NCI-H2171 treated with DMSO at 0.1 percent for 48 hours (cell line): ENCODE data around the gene CASP6.
"Not testable (repeated sequence)": the region's sequence is repeated elsewhere in the genome, so short reads cannot be mapped to it uniquely, and the experiment has no call there.

Experiments
- DNase-seq: peaks from one replicate; lab custom pipeline; 2025; lab: John Stamatoyannopoulos, UW

CASP6 gene

GRCh38 chr4:109719604-109720003 is 16.4 kb upstream of the CASP6 start:
- no peak for DNase-seq

GRCh38 chr4:109718759-109719158 is 15.5 kb upstream of the CASP6 start:
- DNase-seq, result no peak

GRCh38 chr4:109713500-109713899 is 10.3 kb upstream of the CASP6 start:
- DNase-seq, result no peak

- no peak for DNase-seq
Measured at GRCh38 chr4:109708990-109709389, 5.7 kb upstream of the CASP6 start.

GRCh38 chr4:109708435-109708834 is 5.2 kb upstream of the CASP6 start:
- no peak for DNase-seq

GRCh38 chr4:109703664-109704361 is 568 bp upstream of the CASP6 start:
- DNase-seq, result no peak

GRCh38 chr4:109701566-109702410 is 1.5 kb downstream of the CASP6 start:
- no peak for DNase-seq

GRCh38 chr4:109699553-109700225 is 3.6 kb downstream of the CASP6 start:
- no peak for DNase-seq

GRCh38 chr4:109698656-109699055 is 4.6 kb downstream of the CASP6 start:
- DNase-seq, result no peak

- no peak for DNase-seq
Measured at GRCh38 chr4:109691411-109691920, 11.8 kb downstream of the CASP6 start.

GRCh38 chr4:109690690-109691410 is 12.4 kb downstream of the CASP6 start:
- DNase-seq, result no peak

- no peak for DNase-seq
Measured at GRCh38 chr4:109684727-109685126, 18.5 kb downstream of the CASP6 start.

GRCh38 chr4:109683621-109684253 is 19.5 kb downstream of the CASP6 start:
- no peak for DNase-seq

- DNase-seq, result no peak
Measured at GRCh38 chr4:109682875-109683274, 20.4 kb downstream of the CASP6 start.

GRCh38 chr4:109678925-109679324 is 24.3 kb downstream of the CASP6 start:
- not testable (repeated sequence) for DNase-seq

- DNase-seq, result not testable (repeated sequence)
Measured at GRCh38 chr4:109678472-109678871, 24.8 kb downstream of the CASP6 start.

GRCh38 chr4:109676886-109677285 is 26.4 kb downstream of the CASP6 start:
- DNase-seq, result no peak

GRCh38 chr4:109675843-109676242 is 27.4 kb downstream of the CASP6 start:
- no peak for DNase-seq

GRCh38 chr4:109675181-109675580 is 28.1 kb downstream of the CASP6 start:
- DNase-seq, result no peak

- DNase-seq, result no peak
Measured at GRCh38 chr4:109673303-109673702, 29.9 kb downstream of the CASP6 start.

GRCh38 chr4:109672169-109672930 is 30.9 kb downstream of the CASP6 start:
- no peak for DNase-seq
